Endothelial cell of umbilical vein (primary cell): ENCODE measurements around the gene GJD2.

Experiments used
- CTCF ChIP-seq, 2 donors: IDR thresholded peaks; 1 replicate in 1 of 2; 2 replicates in 1 of 2; pipeline ENCODE4 v1.5.1; 2011; ENCODE audit warnings: low read length in 2 of 2, mild to moderate bottlenecking in 2 of 2, moderate library complexity in 2 of 2, control low read depth in 1 of 2, inconsistent platforms in 1 of 2, low read depth in 1 of 2; ENCODE audit not compliant: insufficient read depth in 1 of 2; ENCODE audit errors: extremely low read depth in 1 of 2
- EZH2 ChIP-seq: IDR thresholded peaks from 2 replicates; pipeline ENCODE4 v1.6.1; 2012; ENCODE audit warnings: borderline replicate concordance, low read depth, mild to moderate bottlenecking, moderate library complexity, low read length, inconsistent platforms; ENCODE audit not compliant: severe bottlenecking
- FOS ChIP-seq: IDR thresholded peaks from 2 replicates; pipeline ENCODE4 v1.6.1; 2011; ENCODE audit warnings: mild to moderate bottlenecking, low read length, moderate library complexity, borderline replicate concordance; ENCODE audit not compliant: insufficient read depth
- GATA2 ChIP-seq: IDR thresholded peaks from 2 replicates; pipeline ENCODE4 v1.7.0; 2011; ENCODE audit warnings: low read depth, mild to moderate bottlenecking, moderate library complexity, mixed read lengths, low read length; ENCODE audit not compliant: insufficient read length, insufficient read depth
- JUN ChIP-seq: IDR thresholded peaks from 2 replicates; pipeline ENCODE4 v1.6.1; 2011; ENCODE audit warnings: borderline replicate concordance, low read depth; ENCODE audit not compliant: insufficient read length, insufficient read depth
- MYC ChIP-seq: IDR thresholded peaks from one replicate; pipeline ENCODE4 v1.6.1; 2011; ENCODE audit warnings: mild to moderate bottlenecking, low read depth, low read length
- POLR2A ChIP-seq: IDR thresholded peaks from 2 replicates; pipeline ENCODE4 v1.6.1; 2012; ENCODE audit warnings: low read depth, mild to moderate bottlenecking, control low read depth, low read length
- POLR2AphosphoS5 ChIP-seq: IDR thresholded peaks from 2 replicates; pipeline ENCODE4 v1.6.1; 2012; ENCODE audit warnings: low read depth, mild to moderate bottlenecking, control low read depth, low read length, moderate library complexity; ENCODE audit not compliant: insufficient read depth

- TF ChIP-seq POLR2A (no peak), CTCF (IDR thresholded peaks at IDR 0.05; ENCODE audit: extremely low read depth in 1 of 2, insufficient read depth in 1 of 2, low read depth in 1 of 2, low read length in 2 of 2) (no peak), FOS (no peak), EZH2 (no peak), POLR2AphosphoS5 (no peak), MYC (no peak), JUN (no peak), GATA2 (no peak)
Observed at GRCh38 chr15:34721802-34722438, 32.9 kb downstream of the GJD2 start.
